CD4-positive, alpha-beta T cell treated with Interleukin-17A for 4 hours (primary cell): ENCODE data around the gene ZFPM1.
A peak's percentile ranks its signal among the peaks of the same experiment; 100 is the strongest.

Source experiments
- DNase-seq: peaks from one replicate; pipeline ENCODE4 v3.0.0-alpha.2; 2020; ENCODE audit warnings: mixed read lengths

The ZFPM1 gene

GRCh38 chr16:88418869-88419268, 34.2 kb upstream of the ZFPM1 start:
- no peak for DNase-seq

- no peak for DNase-seq
Measured at GRCh38 chr16:88419790-88420189, 33.3 kb upstream of the ZFPM1 start.

- no peak for DNase-seq
Measured at GRCh38 chr16:88420496-88420895, 32.6 kb upstream of the ZFPM1 start.

GRCh38 chr16:88421301-88421700, 31.8 kb upstream of the ZFPM1 start:
- no peak for DNase-seq

- DNase-seq: no peak
Measured at GRCh38 chr16:88421871-88422433, 31.1 kb upstream of the ZFPM1 start.

- no peak for DNase-seq
Measured at GRCh38 chr16:88422733-88423447, 30.2 kb upstream of the ZFPM1 start.

GRCh38 chr16:88423448-88423850, 29.6 kb upstream of the ZFPM1 start:
- no peak for DNase-seq

GRCh38 chr16:88424587-88425235, 28.4 kb upstream of the ZFPM1 start:
- DNase-seq: no peak

GRCh38 chr16:88426018-88426417, 27.1 kb upstream of the ZFPM1 start:
- no peak for DNase-seq

GRCh38 chr16:88427376-88427775, 25.7 kb upstream of the ZFPM1 start:
- DNase-seq: no peak

- DNase-seq: no peak
Measured at GRCh38 chr16:88428156-88428555, 24.9 kb upstream of the ZFPM1 start.

- no peak for DNase-seq
Measured at GRCh38 chr16:88428616-88429386, 24.3 kb upstream of the ZFPM1 start.

- no peak for DNase-seq
Measured at GRCh38 chr16:88429387-88430184, 23.5 kb upstream of the ZFPM1 start.

- peak; percentile 37 for DNase-seq
Measured at GRCh38 chr16:88430185-88430523, 22.9 kb upstream of the ZFPM1 start.

- peak; percentile 64 for DNase-seq
Measured at GRCh38 chr16:88430524-88431446, 22.3 kb upstream of the ZFPM1 start.

GRCh38 chr16:88431651-88432050, 21.4 kb upstream of the ZFPM1 start:
- DNase-seq: no peak

- DNase-seq: no peak
Measured at GRCh38 chr16:88432174-88432573, 20.9 kb upstream of the ZFPM1 start.

- no peak for DNase-seq
Measured at GRCh38 chr16:88432753-88433152, 20.3 kb upstream of the ZFPM1 start.

GRCh38 chr16:88433632-88434352, 19.3 kb upstream of the ZFPM1 start:
- no peak for DNase-seq

- DNase-seq: no peak
Measured at GRCh38 chr16:88434353-88434690, 18.8 kb upstream of the ZFPM1 start.

- DNase-seq: no peak
Measured at GRCh38 chr16:88434746-88435145, 18.3 kb upstream of the ZFPM1 start.
